Omental fat pad (tissue), 4 donors: Measurements from ENCODE around the gene GSG1L2. TPM values are rescaled to one million over a fixed set of nuclear protein-coding genes. Genes with fewer than 3 reads are reported as not detected.

Source experiments
- ATAC-seq: fragments of 150-250 bp; one replicate; pipeline ENCODE4 v1.9.1; 2016; ENCODE audit warnings: mild to moderate bottlenecking, moderate library complexity; ENCODE audit not compliant: low FRiP score
- DNase-seq: peaks from one replicate; pipeline ENCODE4 v3.0.0-alpha.2; 2019; ENCODE audit warnings: low spot score
- total RNA-seq, 4 donors: library from RNA; depleted of rRNA; stranded (reverse); fragments of >200 nt; gene quantifications; one replicate each; pipeline ENCODE4 v1.1.0, GENCODE V29; 2016
- TF ChIP-seq, protein P1 (sequence below), 3 donors: fragments of 450-650 bp; IDR thresholded peaks; one replicate each; pipeline ENCODE4 v1.5.1; 2016 to 2017; ENCODE audit warnings: antibody characterized with exemption in 3 of 3, mild to moderate bottlenecking in 3 of 3, moderate library complexity in 2 of 3

GSG1L2 gene
- total RNA-seq, 4 donors from 2014 or later: not detected

DNA sequence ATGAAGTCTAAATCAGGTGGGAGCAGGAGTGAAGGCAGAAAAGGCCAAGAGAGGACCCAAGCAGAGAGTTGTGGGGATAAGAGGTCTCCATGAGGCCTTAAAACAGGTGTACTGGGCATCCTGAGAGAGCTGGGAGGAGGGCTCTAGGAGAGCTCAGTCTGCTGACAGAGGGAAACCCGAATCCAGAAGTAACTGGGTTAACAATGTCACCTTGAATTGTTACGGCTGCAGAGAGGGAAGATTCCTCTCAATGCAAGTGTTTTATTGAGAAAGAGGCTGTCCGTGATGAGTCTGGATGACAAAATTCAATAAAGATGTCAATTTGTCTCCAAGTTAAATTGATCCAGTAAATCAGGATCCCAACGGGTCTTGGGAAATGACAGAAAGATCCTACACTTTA lies 38.8 kb downstream of the GSG1L2 start:
- no peak for DNase-seq
- no peak for ATAC-seq
- TF ChIP-seq, protein P1, sequence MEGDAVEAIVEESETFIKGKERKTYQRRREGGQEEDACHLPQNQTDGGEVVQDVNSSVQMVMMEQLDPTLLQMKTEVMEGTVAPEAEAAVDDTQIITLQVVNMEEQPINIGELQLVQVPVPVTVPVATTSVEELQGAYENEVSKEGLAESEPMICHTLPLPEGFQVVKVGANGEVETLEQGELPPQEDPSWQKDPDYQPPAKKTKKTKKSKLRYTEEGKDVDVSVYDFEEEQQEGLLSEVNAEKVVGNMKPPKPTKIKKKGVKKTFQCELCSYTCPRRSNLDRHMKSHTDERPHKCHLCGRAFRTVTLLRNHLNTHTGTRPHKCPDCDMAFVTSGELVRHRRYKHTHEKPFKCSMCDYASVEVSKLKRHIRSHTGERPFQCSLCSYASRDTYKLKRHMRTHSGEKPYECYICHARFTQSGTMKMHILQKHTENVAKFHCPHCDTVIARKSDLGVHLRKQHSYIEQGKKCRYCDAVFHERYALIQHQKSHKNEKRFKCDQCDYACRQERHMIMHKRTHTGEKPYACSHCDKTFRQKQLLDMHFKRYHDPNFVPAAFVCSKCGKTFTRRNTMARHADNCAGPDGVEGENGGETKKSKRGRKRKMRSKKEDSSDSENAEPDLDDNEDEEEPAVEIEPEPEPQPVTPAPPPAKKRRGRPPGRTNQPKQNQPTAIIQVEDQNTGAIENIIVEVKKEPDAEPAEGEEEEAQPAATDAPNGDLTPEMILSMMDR (IDR thresholded peaks at IDR 0.05): no peak

DNA sequence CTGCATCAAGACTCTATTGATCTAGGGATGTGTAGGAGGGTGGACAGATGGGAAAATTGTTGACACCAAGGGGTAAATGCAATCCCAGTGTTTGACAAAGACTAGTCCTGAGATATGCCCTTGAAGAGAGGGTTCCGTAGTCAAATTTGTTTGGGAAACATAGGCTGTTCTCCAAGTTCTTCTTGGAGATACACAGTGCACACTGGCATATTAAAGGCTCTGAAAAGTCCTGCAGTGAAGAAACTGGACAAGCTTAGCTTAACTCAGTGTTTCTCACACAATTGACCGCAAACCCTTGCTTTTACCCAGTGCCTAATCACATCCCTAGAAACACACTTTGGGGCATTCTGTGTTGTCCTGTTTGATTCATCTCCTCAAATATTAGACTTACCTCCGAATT lies 41.3 kb downstream of the GSG1L2 start:
- no peak for ATAC-seq
- TF ChIP-seq, protein P1 (IDR thresholded peaks at IDR 0.05): no peak

DNA sequence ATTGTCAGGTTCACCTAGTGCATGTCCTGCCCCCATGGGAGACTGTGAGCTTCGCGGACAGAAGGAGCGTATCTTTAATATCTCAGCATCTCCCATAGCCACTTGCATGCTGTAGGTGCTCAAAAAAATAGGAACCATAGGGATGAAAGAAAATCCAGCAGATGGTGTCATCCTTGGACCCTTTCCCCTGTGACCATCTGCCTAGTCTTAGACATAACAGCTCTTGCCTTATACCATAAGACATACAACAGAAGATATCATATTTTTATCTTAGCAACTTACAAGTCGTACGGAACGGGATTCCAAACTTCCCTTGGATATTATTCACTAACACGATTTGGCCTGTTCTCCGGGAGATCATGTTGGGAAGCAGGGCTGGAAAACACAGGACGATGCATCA lies 45.0 kb downstream of the GSG1L2 start:
- ATAC-seq (no peak), DNase-seq (no peak)
- TF ChIP-seq, protein P1 (IDR thresholded peaks at IDR 0.05): no peak

More for the DNA sequence above, 41.3 kb downstream of the GSG1L2 start:
- DNase-seq: no peak

DNA sequence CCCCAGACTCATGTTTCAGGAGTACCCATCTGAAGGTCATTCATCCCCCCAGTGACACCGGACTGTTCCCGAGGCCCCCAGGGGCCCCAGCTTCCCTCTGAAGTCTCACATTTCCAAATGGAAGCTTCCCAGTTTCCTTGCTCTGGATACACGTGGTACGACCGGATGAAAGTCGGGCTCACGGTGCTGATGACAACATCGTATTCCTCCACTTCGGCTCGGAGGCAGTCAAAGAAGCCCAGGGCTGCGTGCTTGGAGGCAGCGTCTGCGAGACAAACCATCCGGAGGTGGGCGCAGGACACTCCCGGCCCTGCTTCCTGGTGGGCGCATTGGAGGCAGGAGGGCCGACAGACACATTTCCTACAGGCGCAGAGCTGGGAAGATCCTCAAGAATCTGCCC lies 49.2 kb downstream of the GSG1L2 start:
- ATAC-seq: no peak
- TF ChIP-seq, protein P1 (IDR thresholded peaks at IDR 0.05): no peak
- DNase-seq: no peak

DNA sequence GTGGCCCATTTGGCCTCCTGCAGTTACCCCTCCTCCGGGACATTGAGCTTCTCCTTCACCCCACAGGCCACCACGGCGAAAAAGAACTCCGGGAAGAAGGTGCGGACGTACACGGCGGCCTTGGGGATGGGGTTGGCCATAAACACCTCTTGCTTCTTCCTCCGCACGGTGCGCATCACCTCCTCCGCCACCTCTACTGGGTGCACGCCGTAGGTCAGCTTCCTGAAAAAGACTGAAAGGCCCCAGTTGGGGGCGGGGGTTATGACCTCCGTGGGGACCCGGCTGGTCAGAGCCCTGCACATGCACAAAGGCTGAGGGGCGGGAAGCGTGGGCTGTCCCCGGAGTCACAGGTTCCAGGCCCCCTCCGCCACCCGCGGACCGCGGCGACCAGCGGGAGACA lies 50.4 kb downstream of the GSG1L2 start:
- ATAC-seq (no peak), DNase-seq (no peak)
- TF ChIP-seq, protein P1 (IDR thresholded peaks at IDR 0.05): no peak

DNA sequence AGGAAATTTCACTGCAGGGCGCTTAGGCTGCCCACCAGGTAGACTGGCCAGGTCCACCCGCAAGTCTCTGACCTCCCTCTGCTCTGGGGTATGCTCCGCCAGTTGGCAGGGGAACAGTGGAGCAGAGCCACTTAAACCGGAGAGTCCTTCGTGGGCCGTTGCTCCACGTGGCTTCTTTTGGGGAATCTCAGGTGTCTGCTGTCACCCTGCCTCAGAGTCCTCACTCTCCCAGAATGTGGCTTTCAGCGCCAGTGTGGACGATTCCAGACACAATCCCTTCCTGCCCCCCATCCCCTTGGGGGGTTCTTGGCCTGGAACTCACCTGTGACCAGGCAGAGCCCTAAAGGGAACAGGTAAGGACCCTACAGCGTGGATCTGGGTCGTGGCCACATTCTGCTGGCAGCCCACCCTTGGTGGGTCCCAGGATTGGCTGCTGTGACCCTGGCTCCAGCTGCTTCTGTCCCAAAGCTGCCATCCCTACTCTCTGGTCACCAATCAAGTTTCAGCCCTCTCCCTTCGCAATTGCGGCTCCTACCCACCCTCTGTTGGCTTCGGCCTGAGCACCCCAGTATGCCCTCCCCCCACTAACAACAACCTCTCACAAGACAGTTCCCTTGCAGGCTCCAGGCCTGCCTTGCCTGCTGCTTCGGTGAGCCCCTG lies 52.7 kb downstream of the GSG1L2 start:
- ATAC-seq: no peak
- no peak for DNase-seq
- TF ChIP-seq, protein P1 (IDR thresholded peaks at IDR 0.05): no peak

DNA sequence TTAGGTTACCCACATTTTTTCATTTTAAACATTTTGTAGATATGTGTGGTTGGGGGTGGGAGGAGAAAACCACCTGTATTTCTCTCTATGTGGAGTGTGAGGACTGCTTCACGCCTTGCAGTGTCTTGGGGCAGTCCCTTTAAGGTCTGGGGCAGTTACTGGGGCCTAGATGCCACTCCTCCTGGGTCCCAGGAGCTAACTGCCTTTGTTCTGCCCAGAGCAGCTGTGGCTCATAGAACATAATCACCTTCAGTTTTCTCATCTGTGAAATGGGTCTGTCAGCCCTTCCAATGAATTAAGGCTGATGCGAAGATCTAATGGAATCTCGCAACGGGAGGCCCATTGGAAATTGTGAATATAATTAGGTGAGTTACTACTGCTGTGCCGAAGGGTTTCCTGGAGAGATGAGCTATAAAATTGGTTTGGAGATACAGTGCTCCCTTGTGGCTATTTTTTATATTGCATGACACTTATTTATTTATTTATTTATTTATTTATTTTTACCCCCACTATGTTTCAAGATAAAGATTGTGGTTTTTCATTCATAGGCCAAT lies 53.4 kb downstream of the GSG1L2 start:
- DNase-seq (no peak), ATAC-seq (no peak)
- TF ChIP-seq, protein P1 (IDR thresholded peaks at IDR 0.05): no peak
